Thyroid gland (tissue), 4 donors: ENCODE measurements around the gene TRIM16.

Experiments used
- CTCF ChIP-seq, 6 experiments: fragments of 200-600 bp in 3 of 6; fragments of 450-650 bp in 3 of 6; sonication (generic) in 3 of 6; IDR thresholded peaks; one replicate each; pipeline ENCODE4 v1.5.1; 2016 to 2019; ENCODE audit warnings: antibody characterized with exemption in 6 of 6, mild to moderate bottlenecking in 2 of 6, inconsistent platforms in 1 of 6, moderate library complexity in 1 of 6
- POLR2A ChIP-seq, 2 donors: fragments of 450-650 bp; IDR thresholded peaks; one replicate each; pipeline ENCODE4 v1.6.1; 2017; ENCODE audit warnings: antibody characterized with exemption in 2 of 2, mild to moderate bottlenecking in 2 of 2, moderate library complexity in 1 of 2

GRCh38 chr17:15663176-15663575 is 20.9 kb downstream of the TRIM16 start:
- TF ChIP-seq POLR2A (IDR thresholded peaks at IDR 0.05) (no peak), CTCF (IDR thresholded peaks at IDR 0.05) (no peak)
